ENCODE measurements around the gene ARG1. TPM values are rescaled to one million over a fixed set of nuclear protein-coding genes. Genes with fewer than 3 reads are reported as not detected.

Gene ARG1
- total RNA-seq, 1 donor from 2014 or later = 0.89 TPM

DNA sequence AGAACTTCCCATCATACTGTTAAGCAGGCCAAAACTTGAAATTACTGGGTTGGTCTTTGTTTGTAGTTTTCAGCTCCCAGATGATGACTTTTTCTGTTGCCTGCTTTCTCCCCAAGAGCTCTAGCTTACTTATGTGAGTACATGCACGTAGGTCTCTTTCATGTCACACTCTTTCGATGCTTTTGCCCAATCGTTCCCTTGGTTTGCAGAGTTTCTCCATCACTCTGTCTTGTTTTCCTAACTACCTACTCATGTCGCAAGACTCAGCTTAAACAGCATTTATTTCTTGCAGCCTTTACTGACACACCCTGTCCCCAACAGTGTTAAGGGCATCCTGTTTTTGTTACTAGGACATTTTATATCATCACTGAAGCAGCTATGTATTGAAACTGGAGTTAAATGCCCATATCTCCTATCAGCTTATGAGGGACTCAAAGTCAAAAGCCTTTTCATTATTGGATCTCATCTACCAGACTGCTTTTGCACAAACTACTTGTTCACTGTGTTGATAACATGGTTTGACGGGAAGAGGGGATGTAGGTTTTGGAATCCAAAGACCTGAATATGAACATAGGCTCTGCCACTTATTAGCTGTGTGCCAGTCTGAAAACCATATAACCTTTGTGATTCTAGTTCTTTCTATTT, 2.9 kb downstream of the ARG1 start:
- intact Hi-C loops (cut with DNase I) = no loop called here
- no peak for DNase-seq (ENCODE audit: low spot score)

DNA sequence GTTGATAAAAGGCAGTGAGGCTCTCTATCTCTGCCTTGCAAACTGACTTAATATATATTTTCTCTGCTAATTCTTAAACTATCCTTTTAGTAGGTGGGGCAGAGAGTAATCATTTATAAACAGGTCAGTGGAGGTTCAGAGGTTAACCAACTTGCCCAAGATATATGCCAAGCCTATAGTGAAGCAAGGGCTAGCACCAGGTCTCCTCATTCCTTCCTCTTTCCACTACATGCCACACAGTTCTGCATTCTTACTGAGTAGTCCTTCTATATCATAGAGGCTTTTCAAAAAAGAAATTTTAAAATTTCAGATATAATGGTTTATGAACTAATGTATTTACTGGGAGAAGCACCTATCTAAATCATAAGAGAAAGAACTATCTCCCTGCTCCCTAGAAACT, 8.5 kb downstream of the ARG1 start:
- DNase-seq (ENCODE audit: low spot score) = no peak
- intact Hi-C loops (cut with DNase I) = no loop called here

DNA sequence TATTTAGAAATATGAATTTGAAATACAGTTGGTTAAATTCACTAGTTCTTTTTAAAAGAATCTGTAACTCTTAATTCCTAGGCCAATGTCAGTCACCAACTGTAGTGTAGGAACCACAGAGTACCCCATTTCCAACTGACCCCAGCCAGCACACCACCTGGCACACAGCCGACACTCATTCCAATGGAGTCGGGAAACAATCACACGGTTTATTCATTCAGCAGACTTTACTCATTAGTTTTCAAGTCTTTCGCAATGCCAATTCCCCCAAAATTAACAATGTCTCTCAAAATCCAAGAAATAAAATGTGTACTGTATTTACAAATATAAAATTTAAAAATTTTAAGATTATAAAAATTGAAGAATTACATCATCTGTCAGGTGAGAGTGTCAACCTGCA, 13.5 kb downstream of the ARG1 start:
- DNase-seq (ENCODE audit: low spot score) = no peak
- intact Hi-C loops (cut with DNase I) = no loop called here

GRCh38 chr6:131587909-131588308, 14.9 kb downstream of the ARG1 start:
- no peak for DNase-seq (ENCODE audit: low spot score)
- intact Hi-C loops (cut with DNase I) = no loop called here

DNA sequence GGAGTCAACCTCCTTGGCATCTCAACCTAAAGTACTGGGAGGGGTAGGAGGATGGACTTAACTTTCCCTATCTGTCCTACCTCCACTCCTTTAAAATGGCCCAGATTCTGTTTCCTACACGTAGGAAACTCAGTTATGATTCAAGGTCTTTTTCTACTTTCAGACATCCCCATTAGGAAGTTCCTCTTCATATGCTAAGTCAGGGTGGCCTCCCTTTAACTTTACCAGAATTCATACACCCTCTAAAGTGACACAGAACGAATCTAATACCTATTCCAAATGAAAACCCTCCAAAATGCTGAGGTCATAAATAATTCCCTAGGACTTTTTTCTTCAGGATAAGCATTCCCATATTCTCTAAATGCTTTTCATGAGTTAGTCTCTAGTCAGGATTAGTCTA, 15.6 kb downstream of the ARG1 start:
- intact Hi-C loops (cut with DNase I) = no loop called here
- DNase-seq (ENCODE audit: low spot score) = no peak

DNA sequence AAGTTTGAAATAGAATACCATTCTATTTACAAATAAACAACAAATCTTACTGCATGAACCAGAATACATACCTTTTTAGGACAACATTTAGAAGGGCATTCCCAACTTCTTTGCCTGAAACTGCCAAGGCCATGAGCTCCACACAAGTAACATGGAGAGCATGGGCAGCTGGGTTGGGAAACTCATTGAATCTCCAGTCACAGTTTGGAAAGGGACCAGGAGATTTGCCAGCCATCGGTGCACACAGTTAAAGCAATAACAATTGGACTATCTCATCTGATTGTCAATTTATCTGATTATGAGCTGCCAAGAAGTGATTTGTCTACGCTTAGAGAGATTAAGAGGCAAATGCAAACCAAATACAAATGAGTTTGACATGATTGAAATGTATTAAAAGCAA, 19.9 kb downstream of the ARG1 start:
- intact Hi-C loops (cut with DNase I) = no loop called here
- no peak for DNase-seq (ENCODE audit: low spot score)

- no peak for DNase-seq (ENCODE audit: low spot score)
- intact Hi-C loops (cut with DNase I) = no loop called here
Measured at GRCh38 chr6:131594074-131594473, 21.0 kb downstream of the ARG1 start.

DNA sequence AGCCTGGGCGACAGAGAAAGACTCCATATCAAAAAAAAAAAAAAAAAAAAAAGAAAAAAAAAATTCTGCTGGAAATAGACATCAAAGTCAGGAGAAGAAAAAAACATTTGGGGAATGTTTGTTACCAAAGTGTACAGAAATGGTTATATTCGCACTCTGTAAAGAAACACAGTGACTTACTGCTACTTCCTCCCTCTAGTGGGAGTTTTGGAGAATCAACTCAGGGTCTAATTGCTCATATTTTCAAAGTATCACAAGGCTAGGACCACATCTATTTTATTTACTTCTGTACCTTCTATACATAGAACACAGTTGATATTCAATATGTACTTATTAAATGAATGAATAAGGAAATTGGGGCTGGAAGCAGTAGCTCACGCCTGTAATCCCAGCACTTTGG, 24.4 kb downstream of the ARG1 start:
- intact Hi-C loops (cut with DNase I) = no loop called here

GRCh38 chr6:131600716-131601115, 27.7 kb downstream of the ARG1 start:
- no peak for DNase-seq (ENCODE audit: low spot score)
- intact Hi-C loops (cut with DNase I) = no loop called here

More for the DNA sequence above, 24.4 kb downstream of the ARG1 start:
- DNase-seq (ENCODE audit: low spot score) = no peak

DNA sequence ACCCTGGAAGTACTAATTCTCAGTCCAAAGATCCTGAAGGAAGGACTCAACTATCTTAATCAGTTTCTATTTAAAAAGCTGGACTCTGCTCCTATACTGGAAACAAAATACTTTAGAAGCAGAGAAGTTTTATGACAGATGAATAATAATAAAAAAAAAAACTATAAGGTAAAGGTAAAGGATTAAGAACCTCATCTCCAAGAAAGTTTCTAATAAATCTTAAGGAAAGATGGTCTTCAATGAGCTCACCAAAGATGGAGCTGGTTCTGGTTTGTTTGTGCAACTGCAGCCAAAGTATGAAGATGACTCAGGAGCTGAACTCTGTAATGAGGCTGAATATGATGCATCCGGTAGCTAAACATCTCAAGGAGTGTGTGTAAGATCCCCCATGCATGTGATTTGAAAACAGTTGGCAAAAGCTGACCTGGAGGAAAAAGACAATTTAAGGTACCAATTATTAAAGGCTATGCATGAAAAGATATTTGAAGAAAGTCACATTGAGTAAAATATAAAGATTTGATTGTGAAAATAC, 29.8 kb downstream of the ARG1 start:
- DNase-seq (ENCODE audit: low spot score) = no peak
- intact Hi-C loops (cut with DNase I) = no loop called here

DNA sequence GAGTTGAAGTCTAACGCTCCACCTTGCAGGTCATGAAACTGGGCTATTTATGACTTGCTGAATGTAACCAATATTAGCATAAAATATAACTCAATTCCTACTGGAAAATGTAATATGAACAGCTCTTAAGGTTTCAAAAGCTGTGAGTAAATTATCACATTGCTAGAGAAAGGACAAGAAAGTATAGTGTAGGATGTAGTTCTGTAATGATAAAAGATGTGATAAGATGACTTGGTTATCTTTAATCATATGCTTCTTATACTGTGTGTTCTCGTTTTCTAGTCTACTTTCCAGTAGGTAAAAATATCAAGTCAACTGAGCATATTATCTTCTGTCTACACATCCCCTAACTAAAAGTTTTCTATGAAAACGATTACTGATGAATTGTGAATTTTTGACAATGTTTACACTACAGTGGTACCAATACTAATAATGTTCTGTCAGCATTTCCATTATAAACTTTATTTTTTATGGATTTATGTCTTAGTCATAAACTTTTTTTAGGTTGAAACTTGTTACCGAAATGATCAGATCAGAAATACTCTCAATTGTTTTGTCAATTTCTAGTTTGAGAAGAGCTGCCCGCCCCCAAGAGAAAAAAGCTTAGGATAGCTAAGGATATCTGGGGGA, 40.4 kb downstream of the ARG1 start:
- no peak for DNase-seq (ENCODE audit: low spot score)
- intact Hi-C loops (cut with DNase I) = no loop called here

DNA sequence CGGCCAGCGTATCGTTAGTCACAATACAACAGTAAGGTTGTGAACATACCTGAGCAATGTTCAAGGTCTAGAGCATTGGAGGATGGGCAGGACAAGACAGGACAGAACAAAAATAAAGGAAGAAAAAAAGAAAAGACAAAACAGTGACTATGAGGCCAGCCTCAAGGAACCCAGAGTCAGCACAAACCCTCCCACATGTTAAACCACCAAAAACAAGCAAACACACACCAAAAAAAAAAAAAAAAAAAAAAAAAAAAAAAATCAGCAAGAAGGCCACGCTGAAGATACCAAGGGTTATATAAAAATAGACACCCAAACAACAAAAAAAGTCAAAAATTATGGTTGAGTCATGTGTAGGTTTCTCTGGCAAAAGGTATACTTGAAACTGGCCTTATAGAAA, 42.2 kb downstream of the ARG1 start:
- no peak for DNase-seq (ENCODE audit: low spot score)
- intact Hi-C loops (cut with DNase I) = no loop called here

- DNase-seq (ENCODE audit: low spot score) = peak; percentile 97
- intact Hi-C loops (cut with DNase I) = no loop called here
Measured at GRCh38 chr6:131627724-131628682, 55.0 kb downstream of the ARG1 start, which contains the start of gene MED23. MED23 (minus strand) TSS chr6:131628242; CDS start chr6:131628049, 193 bp downstream.

- intact Hi-C loops (cut with DNase I) = no loop called here
- no peak for DNase-seq (ENCODE audit: low spot score)
Measured at GRCh38 chr6:131628726-131629125, 55.7 kb downstream of the ARG1 start.

DNA sequence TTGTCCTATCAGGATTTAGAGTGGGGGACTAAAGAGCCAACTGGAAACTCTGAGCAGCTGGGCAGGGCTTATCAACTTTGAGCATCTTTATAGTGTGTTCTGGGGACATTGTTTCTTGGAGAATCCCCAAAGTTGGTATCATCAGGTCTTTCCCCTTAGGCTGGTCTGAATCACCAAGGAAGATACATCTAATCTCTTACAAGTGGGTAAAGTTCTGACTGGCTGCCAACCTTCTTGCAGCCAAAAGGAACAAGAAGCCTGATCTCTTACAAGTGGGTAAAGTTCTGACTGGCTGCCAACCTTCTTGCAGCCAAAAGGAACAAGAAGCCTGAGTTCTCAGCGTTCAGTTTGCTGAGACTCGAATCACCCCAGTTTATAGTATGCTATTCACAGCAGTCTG, 56.6 kb downstream of the ARG1 start:
- no peak for DNase-seq (ENCODE audit: low spot score)
- intact Hi-C loops (cut with DNase I) = no loop called here

DNA sequence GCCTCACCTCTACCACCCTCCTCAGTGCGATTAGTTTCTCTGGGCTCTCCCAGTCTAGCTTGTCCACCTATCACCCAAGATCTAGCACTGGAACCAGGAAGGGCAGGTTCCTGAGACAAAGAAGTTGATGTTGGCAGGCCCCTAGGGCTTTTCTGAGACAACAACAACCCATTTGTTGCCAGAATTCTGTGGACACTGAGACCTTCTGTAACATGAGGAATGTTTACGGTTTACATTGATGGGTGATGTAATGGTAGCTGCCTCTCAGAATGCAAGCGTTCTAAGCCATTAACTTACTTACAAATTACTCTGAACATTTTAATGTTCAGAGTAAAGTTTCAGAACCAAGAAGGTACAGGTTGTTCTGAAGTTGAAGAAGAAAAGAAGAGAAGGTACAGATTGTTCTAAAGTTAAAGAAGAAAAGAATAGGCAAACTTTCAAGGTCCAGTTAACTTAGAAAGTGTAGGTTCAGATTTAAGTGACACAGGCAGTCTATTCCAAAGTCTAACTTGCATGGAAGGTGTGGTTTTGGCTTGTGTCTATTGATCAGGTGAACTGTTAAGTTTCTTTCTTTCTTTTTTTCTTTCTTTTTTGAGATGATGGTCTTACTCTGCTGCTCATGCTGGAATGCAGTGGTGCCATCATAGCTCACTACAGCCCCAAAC, 58.7 kb downstream of the ARG1 start:
- DNase-seq (ENCODE audit: low spot score) = no peak
- intact Hi-C loops (cut with DNase I) = no loop called here

All from cardiac septum (tissue), 1 donor.